GM12878 (cell line): ENCODE results near the gene BMERB1.

Experiments used
- CBX3 ChIP-seq: fragments of 200-600 bp; sonication (generic); IDR thresholded peaks from 2 replicates; pipeline ENCODE4 v1.6.1; 2016; ENCODE audit warnings: low read depth, borderline replicate concordance
- CHD2 ChIP-seq: IDR thresholded peaks from 2 replicates; pipeline ENCODE4 v1.6.1; 2011; ENCODE audit warnings: low read depth, low read length, improper control_type of control experiment, borderline replicate concordance
- FOS ChIP-seq: IDR thresholded peaks from 3 replicates; pipeline ENCODE4 v1.6.1; 2011; ENCODE audit warnings: borderline replicate concordance; ENCODE audit not compliant: insufficient read length; ENCODE audit errors: extremely low read depth
- NFXL1 ChIP-seq: fragments of 450-650 bp; IDR thresholded peaks from 2 replicates; pipeline ENCODE4 v1.6.1; 2017; ENCODE audit warnings: antibody characterized with exemption, mild to moderate bottlenecking, borderline replicate concordance
- NFYB ChIP-seq: IDR thresholded peaks from 2 replicates; pipeline ENCODE4 v1.6.1; 2011; ENCODE audit warnings: low read depth, mild to moderate bottlenecking, low read length, improper control_type of control experiment, moderate library complexity; ENCODE audit not compliant: insufficient read depth
- POLR2A ChIP-seq: IDR thresholded peaks from 2 replicates; pipeline ENCODE4 v1.6.1; 2011; ENCODE audit warnings: low read depth, mild to moderate bottlenecking, low read length
- RAD21 ChIP-seq: IDR thresholded peaks from 2 replicates; pipeline ENCODE4 v1.6.1; 2011; ENCODE audit warnings: mild to moderate bottlenecking, low read depth, low read length, moderate library complexity; ENCODE audit not compliant: insufficient read depth
- REST ChIP-seq: IDR thresholded peaks from 2 replicates; pipeline ENCODE4 v1.6.1; 2012; ENCODE audit warnings: mild to moderate bottlenecking, low read depth, low read length
- RFX5 ChIP-seq: IDR thresholded peaks from 2 replicates; pipeline ENCODE4 v1.6.1; 2011; ENCODE audit warnings: low read depth, low read length, improper control_type of control experiment
- ZNF274 ChIP-seq: IDR thresholded peaks from one replicate; pipeline ENCODE4 v1.8.0; 2011; ENCODE audit not compliant: insufficient read length, insufficient read depth
- TF ChIP-seq, protein P1 (sequence below): fragments of 450-650 bp; IDR thresholded peaks from 2 replicates; pipeline ENCODE4 v1.6.1; 2017; ENCODE audit warnings: mild to moderate bottlenecking
- TF ChIP-seq, protein P2 (sequence below), 3 experiments: IDR thresholded peaks in 2 of 3; conservative IDR thresholded peaks in 1 of 3; 2 replicates each; pipeline ENCODE4 v1.5.1; 2011; ENCODE audit warnings: low read depth in 3 of 3, low read length in 3 of 3, mild to moderate bottlenecking in 3 of 3, control low read depth in 2 of 3, moderate library complexity in 2 of 3, inconsistent platforms in 1 of 3, mixed read lengths in 1 of 3; ENCODE audit not compliant: control insufficient read depth in 2 of 3, insufficient read depth in 1 of 3; ENCODE audit errors: extremely low read depth in 1 of 3
- TF ChIP-seq, protein P3 (sequence below): IDR thresholded peaks from 2 replicates; pipeline ENCODE4 v1.6.1; 2011; ENCODE audit warnings: borderline replicate concordance, low read depth, mild to moderate bottlenecking, moderate library complexity, low read length; ENCODE audit not compliant: insufficient read depth, poor library complexity, severe bottlenecking

DNA sequence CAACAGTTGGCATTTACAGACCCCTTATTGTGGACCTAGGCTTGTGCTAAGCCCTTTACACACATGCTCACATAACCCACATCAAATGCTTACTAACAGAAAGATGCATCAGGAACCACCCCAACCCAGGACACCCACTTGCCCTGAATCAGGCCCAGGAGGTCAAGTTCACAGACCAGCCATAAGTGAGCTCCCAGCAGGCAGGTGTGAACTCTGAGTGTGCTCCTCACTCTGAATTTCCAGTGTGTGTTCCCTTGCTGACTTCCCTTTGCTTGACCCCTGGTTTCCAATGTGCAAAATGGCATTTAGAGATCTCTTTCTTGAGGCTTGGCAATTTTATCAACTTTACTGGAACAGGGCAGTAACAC lies 87.0 kb downstream of the BMERB1 start:
- TF ChIP-seq, protein P1, sequence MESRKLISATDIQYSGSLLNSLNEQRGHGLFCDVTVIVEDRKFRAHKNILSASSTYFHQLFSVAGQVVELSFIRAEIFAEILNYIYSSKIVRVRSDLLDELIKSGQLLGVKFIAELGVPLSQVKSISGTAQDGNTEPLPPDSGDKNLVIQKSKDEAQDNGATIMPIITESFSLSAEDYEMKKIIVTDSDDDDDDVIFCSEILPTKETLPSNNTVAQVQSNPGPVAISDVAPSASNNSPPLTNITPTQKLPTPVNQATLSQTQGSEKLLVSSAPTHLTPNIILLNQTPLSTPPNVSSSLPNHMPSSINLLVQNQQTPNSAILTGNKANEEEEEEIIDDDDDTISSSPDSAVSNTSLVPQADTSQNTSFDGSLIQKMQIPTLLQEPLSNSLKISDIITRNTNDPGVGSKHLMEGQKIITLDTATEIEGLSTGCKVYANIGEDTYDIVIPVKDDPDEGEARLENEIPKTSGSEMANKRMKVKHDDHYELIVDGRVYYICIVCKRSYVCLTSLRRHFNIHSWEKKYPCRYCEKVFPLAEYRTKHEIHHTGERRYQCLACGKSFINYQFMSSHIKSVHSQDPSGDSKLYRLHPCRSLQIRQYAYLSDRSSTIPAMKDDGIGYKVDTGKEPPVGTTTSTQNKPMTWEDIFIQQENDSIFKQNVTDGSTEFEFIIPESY: no peak
- no peak for TF ChIP-seq POLR2A
- TF ChIP-seq CHD2: no peak
- TF ChIP-seq RFX5: no peak
- no peak for TF ChIP-seq ZNF274
- no peak for TF ChIP-seq NFXL1
- TF ChIP-seq, protein P2, sequence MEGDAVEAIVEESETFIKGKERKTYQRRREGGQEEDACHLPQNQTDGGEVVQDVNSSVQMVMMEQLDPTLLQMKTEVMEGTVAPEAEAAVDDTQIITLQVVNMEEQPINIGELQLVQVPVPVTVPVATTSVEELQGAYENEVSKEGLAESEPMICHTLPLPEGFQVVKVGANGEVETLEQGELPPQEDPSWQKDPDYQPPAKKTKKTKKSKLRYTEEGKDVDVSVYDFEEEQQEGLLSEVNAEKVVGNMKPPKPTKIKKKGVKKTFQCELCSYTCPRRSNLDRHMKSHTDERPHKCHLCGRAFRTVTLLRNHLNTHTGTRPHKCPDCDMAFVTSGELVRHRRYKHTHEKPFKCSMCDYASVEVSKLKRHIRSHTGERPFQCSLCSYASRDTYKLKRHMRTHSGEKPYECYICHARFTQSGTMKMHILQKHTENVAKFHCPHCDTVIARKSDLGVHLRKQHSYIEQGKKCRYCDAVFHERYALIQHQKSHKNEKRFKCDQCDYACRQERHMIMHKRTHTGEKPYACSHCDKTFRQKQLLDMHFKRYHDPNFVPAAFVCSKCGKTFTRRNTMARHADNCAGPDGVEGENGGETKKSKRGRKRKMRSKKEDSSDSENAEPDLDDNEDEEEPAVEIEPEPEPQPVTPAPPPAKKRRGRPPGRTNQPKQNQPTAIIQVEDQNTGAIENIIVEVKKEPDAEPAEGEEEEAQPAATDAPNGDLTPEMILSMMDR (IDR thresholded peaks at IDR 0.05 in 2 of 3, conservative IDR thresholded peaks at IDR 0.05 in 1 of 3; ENCODE audit: control insufficient read depth in 2 of 3, extremely low read depth in 1 of 3, insufficient read depth in 1 of 3, low read depth in 3 of 3, low read length in 3 of 3): no peak
- TF ChIP-seq, protein P3, sequence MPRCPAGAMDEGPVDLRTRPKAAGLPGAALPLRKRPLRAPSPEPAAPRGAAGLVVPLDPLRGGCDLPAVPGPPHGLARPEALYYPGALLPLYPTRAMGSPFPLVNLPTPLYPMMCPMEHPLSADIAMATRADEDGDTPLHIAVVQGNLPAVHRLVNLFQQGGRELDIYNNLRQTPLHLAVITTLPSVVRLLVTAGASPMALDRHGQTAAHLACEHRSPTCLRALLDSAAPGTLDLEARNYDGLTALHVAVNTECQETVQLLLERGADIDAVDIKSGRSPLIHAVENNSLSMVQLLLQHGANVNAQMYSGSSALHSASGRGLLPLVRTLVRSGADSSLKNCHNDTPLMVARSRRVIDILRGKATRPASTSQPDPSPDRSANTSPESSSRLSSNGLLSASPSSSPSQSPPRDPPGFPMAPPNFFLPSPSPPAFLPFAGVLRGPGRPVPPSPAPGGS: no peak
- TF ChIP-seq NFYB: no peak
- no peak for TF ChIP-seq RAD21
- TF ChIP-seq REST: no peak
- no peak for TF ChIP-seq FOS
- TF ChIP-seq CBX3: no peak
